GM12892 (cell line): ENCODE results near the gene RHD.

Experiments
- POLR2A ChIP-seq: IDR thresholded peaks from 2 replicates; pipeline ENCODE4 v1.6.1; 2011; ENCODE audit warnings: low read depth, low read length, control low read depth
- TAF1 ChIP-seq: IDR thresholded peaks from 2 replicates; pipeline ENCODE4 v1.6.1; 2011; ENCODE audit warnings: low read depth, mild to moderate bottlenecking, control low read depth, low read length, borderline replicate concordance

DNA sequence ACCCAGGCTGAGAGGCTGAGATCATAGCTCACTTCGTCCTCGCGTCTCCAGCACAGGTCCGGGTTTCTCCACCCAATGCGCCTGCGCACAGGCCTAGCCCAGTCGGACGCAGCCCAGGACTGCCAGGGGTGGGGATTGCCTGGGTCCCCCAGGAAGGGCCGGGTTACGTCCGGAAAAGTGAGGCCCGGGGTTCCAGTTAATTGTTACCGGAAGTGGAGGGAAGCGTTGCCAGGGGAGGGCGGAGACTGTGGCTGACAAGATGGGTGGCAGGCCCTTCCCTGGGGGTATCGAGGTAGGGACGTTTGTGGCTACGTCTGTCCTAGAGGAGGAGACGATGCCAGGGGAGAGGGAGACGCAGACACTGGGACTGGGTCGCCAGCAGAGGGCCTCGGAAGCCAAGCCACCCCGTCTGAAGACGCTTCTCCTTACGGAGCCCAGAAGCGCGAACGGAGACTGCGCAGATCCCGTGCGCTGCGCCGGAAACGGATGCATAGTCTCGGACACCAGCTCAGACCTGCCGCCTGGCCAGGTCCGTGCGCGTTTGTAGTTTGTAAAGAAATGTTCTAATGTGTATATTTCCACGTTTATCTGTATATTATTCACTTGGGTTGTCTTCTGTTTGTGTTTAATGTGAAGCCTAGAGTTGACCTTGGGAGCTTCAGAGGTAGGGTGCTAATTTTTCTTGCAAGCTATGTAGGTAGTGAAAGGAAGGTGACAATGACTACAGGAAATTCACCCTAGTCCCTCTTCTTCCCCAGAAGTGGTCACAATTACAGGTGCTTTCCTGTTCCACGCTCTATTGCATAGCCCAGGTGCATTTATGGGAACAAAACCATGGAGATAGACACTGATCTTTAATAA, 32.4 kb upstream of the RHD start:
- TF ChIP-seq POLR2A (peak; percentile 92), TAF1 (no peak)
